Smooth muscle cell (in vitro differentiated cells): Measurements from ENCODE around the gene KLHL40. TPM values are rescaled to one million over a fixed set of nuclear protein-coding genes. Genes with fewer than 3 reads are reported as not detected.

Experiments used
- DNase-seq: peaks from one replicate; lab custom pipeline; 2025; ENCODE audit not compliant: unreplicated experiment; lab: John Stamatoyannopoulos, UW
- H2AFZ ChIP-seq: fragments of 200-600 bp; sonication (generic); 2 replicates; pipeline ENCODE4 v1.6.0; 2016; ENCODE audit warnings: antibody characterized with exemption, low read depth, mild to moderate bottlenecking
- H3F3A ChIP-seq: fragments of 200-600 bp; sonication (generic); 2 replicates; pipeline ENCODE4 v1.6.0; 2017; ENCODE audit warnings: antibody characterized with exemption, low read depth
- H3K27ac ChIP-seq: fragments of 200-600 bp; sonication (generic); 2 replicates; pipeline ENCODE4 v1.5.1; 2016; ENCODE audit warnings: low read depth, mild to moderate bottlenecking
- H3K27me3 ChIP-seq: fragments of 200-600 bp; sonication (generic); 2 replicates; pipeline ENCODE4 v1.6.1; 2016; ENCODE audit warnings: low read depth, mild to moderate bottlenecking
- H3K36me3 ChIP-seq: fragments of 200-600 bp; sonication (generic); 2 replicates; pipeline ENCODE4 v1.5.1; 2016; ENCODE audit warnings: low read depth
- H3K4me1 ChIP-seq: fragments of 200-600 bp; sonication (generic); 2 replicates; pipeline ENCODE4 v1.5.1; 2016; ENCODE audit warnings: low read depth
- H3K4me2 ChIP-seq: fragments of 200-600 bp; sonication (generic); 2 replicates; pipeline ENCODE4 v1.6.0; 2016; ENCODE audit warnings: mild to moderate bottlenecking
- H3K4me3 ChIP-seq: fragments of 200-600 bp; sonication (generic); 2 replicates; pipeline ENCODE4 v1.5.1; 2016; ENCODE audit warnings: mild to moderate bottlenecking
- H3K79me2 ChIP-seq: fragments of 200-600 bp; sonication (generic); 2 replicates; pipeline ENCODE4 v1.6.0; 2016; ENCODE audit warnings: low read depth, mild to moderate bottlenecking
- H3K9ac ChIP-seq: fragments of 200-600 bp; sonication (generic); 2 replicates; pipeline ENCODE4 v1.6.0; 2016; ENCODE audit warnings: low read depth
- H3K9me3 ChIP-seq: fragments of 200-600 bp; sonication (generic); replicated peaks from 2 replicates; pipeline ENCODE4 v1.5.1; 2016; ENCODE audit warnings: low read depth
- H4K20me1 ChIP-seq: fragments of 200-600 bp; sonication (generic); 2 replicates; pipeline ENCODE4 v1.6.0; 2016; ENCODE audit warnings: low read depth
- WGBS: methylation state at CpG from one replicate; pipeline ENCODE4 v1.1.7; 2016; ENCODE audit warnings: low lambda C conversion rate; 5-methylcytosine and 5-hydroxymethylcytosine counted together
- polyA plus RNA-seq: library from polyadenylated mRNA; unstranded; fragments of >200 nt; fragmentation: Nextera tagmentation; extraction: Ambion mirVana; gene quantifications from 2 replicates; pipeline ENCODE4 v1.2.1, GENCODE V29; 2016
- total RNA-seq: library from RNA; depleted of rRNA; stranded (reverse); fragments of >200 nt; gene quantifications from 2 replicates; pipeline ENCODE4 v1.2.3, GENCODE V29; 2014
- TF ChIP-seq, protein P1 (sequence below): fragments of 200-600 bp; sonication (generic); IDR thresholded peaks from 2 replicates; pipeline ENCODE4 v1.5.1; 2017; ENCODE audit warnings: borderline replicate concordance, mild to moderate bottlenecking, antibody characterized with exemption; ENCODE audit not compliant: insufficient read depth, poor library complexity, severe bottlenecking

KLHL40 gene
- total and polyA plus RNA-seq, 2 experiments from 2014 or later, result not detected

DNA sequence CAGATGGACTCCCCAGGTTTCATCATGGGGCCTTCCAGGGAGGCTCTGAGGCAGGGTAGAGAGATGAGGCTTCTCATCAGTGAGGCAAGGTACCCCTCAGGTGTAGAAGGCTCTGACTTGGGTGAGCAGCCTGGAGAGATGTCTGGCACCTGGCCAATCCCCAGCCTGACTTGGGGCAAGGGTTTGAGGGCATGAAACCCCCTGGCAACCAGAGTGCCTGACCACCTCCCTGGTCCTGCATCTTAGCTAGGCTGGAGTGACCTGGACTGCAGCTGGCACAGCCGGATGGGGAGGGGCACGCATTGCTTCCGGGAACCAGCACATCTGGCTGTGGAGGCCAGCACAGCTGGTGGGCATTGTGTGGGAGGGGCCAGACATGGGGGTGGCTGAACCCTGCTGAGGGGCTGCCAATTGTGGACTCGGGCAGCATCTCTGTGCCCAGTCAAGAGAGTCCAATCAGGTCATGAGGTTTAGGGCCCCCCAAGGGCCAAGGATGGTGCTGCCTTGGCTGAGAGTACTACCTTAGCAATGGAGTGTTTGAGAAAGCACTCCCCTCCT, 29.9 kb upstream of the KLHL40 start:
- Histone ChIP-seq H3K9me3 (no peaks in the 10 kb centered on the region), H3F3A (peaks cover 4% of the 10 kb centered on the region), H4K20me1 (peaks cover 49% of the 10 kb centered on the region), H3K9ac (no peak overlapping the region), H3K4me3 (peak overlapping the region; percentile 83), H3K27ac (peak overlapping the region; percentile 68), H3K36me3 (no peaks in the 10 kb centered on the region), H3K79me2 (peaks cover 11% of the 10 kb centered on the region), H3K4me1 (peaks cover 21% of the 10 kb centered on the region), H2AFZ (no peak overlapping the region), H3K27me3 (no peaks in the 10 kb centered on the region), H3K4me2 (peak overlapping the region; percentile 97)
- TF ChIP-seq, protein P1, sequence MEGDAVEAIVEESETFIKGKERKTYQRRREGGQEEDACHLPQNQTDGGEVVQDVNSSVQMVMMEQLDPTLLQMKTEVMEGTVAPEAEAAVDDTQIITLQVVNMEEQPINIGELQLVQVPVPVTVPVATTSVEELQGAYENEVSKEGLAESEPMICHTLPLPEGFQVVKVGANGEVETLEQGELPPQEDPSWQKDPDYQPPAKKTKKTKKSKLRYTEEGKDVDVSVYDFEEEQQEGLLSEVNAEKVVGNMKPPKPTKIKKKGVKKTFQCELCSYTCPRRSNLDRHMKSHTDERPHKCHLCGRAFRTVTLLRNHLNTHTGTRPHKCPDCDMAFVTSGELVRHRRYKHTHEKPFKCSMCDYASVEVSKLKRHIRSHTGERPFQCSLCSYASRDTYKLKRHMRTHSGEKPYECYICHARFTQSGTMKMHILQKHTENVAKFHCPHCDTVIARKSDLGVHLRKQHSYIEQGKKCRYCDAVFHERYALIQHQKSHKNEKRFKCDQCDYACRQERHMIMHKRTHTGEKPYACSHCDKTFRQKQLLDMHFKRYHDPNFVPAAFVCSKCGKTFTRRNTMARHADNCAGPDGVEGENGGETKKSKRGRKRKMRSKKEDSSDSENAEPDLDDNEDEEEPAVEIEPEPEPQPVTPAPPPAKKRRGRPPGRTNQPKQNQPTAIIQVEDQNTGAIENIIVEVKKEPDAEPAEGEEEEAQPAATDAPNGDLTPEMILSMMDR, result no peak
- WGBS, result 62% methylated on average over 4 of the region's 4 CpGs
- no peak for DNase-seq

DNA sequence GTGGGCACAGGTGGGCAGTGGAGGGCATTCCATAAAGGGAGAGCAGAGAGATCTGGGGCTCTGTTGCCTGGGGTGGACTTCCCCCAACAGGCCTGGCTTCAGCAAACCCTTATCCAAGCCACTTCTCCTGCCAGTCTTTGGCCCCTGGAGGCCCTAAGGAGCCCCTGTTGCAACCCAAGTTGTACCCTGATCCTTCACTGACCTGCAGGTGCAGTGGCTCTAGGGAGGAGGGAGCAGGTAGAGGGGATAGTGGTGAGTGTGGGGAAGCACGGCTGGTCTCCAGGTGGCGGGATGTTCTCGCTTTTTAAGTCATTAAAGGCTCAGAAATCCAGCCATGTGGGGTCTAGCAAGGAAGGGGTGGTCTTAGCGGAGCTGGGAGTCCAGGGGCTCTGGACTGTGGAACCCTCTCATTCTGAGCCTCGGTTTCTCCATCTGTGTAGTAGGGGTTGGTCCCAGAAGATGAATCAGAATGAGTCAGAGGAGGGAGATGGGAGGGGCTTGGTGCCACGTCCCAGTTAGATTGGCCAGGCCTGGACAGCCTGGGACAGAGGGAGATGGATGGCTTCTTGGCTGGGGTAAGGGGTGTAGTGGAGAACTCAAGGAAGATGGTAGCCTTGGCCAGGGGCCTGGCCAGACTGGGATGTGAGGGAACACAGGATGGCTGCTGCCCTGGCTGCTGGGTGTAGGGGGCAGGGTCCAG, 29.2 kb upstream of the KLHL40 start:
- H3K4me3 ChIP-seq, result no peak overlapping the region
- no peaks in the 10 kb centered on the region for H3K27me3 ChIP-seq
- H3K9me3 ChIP-seq, result no peaks in the 10 kb centered on the region
- H3K79me2 ChIP-seq, result peaks cover 11% of the 10 kb centered on the region
- WGBS, result 80% methylated on average over 6 of the region's 6 CpGs
- H3K27ac ChIP-seq, result no peak overlapping the region
- H4K20me1 ChIP-seq, result peaks cover 49% of the 10 kb centered on the region
- no peaks in the 10 kb centered on the region for H3K36me3 ChIP-seq
- DNase-seq, result no peak
- H2AFZ ChIP-seq, result no peak overlapping the region
- peak overlapping the region; percentile 97 for H3K4me2 ChIP-seq
- peaks cover 20% of the 10 kb centered on the region for H3K4me1 ChIP-seq
- peaks cover 4% of the 10 kb centered on the region for H3F3A ChIP-seq
- TF ChIP-seq, protein P1, result no peak
- H3K9ac ChIP-seq, result no peak overlapping the region

DNA sequence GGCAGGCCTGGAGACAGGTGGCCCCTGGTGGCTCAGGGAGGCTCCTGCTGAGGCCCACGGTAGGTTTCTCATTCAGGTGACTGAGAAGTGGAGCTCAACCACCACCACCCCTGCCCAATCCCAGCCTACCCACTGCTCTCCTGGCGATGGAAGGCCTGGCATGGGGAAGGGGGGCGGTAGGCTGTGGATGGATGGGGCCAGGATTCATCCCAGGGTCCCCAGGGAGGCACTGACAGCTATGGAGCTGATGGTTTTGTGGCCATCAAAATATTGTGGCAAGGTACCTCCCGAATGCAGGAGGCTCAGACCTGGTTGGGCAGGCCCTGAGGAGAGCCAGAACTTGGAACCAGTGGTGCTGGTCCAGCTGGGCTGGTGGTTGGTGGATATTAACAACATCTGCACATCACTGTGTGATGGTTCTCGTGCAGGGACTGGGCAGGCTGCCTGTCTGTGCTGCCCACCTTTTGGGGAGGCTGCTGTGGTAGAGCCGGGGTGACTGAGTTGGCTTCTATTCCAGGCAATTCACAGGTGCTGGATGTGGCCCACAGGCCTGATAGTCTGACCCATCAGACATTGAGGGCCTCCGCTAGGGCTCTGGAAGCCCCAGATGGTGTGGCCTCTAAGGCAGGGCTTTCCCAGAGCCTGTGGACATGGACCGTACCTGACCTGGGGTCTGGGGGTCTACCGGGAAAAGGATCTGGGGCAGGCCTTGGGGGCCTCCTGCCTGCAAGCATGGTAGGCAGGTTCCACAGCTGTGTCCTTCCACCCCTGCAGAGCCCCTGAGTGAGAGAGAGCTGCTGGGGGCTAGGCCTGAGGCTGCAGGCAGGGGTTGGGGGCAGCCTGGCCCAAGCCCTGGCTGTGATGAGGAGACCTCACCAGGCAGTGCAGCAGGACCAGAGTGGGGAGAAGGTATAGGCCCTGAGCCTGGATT, 28.4 kb upstream of the KLHL40 start:
- WGBS, result 95% methylated on average over 9 of the region's 9 CpGs
- no peak overlapping the region for H2AFZ ChIP-seq
- no peak overlapping the region for H3K4me3 ChIP-seq
- H4K20me1 ChIP-seq, result peaks cover 42% of the 10 kb centered on the region
- H3K4me2 ChIP-seq, result no peak overlapping the region
- H3K4me1 ChIP-seq, result peaks cover 16% of the 10 kb centered on the region
- H3F3A ChIP-seq, result peaks cover 4% of the 10 kb centered on the region
- H3K27ac ChIP-seq, result no peak overlapping the region
- H3K27me3 ChIP-seq, result no peaks in the 10 kb centered on the region
- peaks cover 11% of the 10 kb centered on the region for H3K79me2 ChIP-seq
- H3K9ac ChIP-seq, result no peak overlapping the region
- no peak for DNase-seq
- H3K36me3 ChIP-seq, result no peaks in the 10 kb centered on the region
- no peaks in the 10 kb centered on the region for H3K9me3 ChIP-seq
- TF ChIP-seq, protein P1, result no peak
